Measurements from ENCODE around the gene SERTAD3.
A peak's percentile ranks its signal among the peaks of the same experiment; 100 is the strongest.
"Not testable (repeated sequence)": the region's sequence is repeated elsewhere in the genome, so short reads cannot be mapped to it uniquely, and the experiment has no call there.

Gene SERTAD3

GRCh38 chr19:40444000-40444824, at the start of gene SERTAD3:
SERTAD3 (minus strand) TSS chr19:40444335; CDS start chr19:40442080, 2,255 bp downstream.
- peak; percentile 69 for DNase-seq

- no peak for DNase-seq
Measured at GRCh38 chr19:40493778-40494177, 49.6 kb upstream of the SERTAD3 start.

- DNase-seq = no peak
Measured at GRCh38 chr19:40492274-40492673, 48.1 kb upstream of the SERTAD3 start.

GRCh38 chr19:40489882-40490230, 45.7 kb upstream of the SERTAD3 start:
- no peak for DNase-seq

GRCh38 chr19:40486017-40486416, 41.9 kb upstream of the SERTAD3 start:
- no peak for DNase-seq

- not testable (repeated sequence) for DNase-seq
Measured at GRCh38 chr19:40475878-40476644, 31.9 kb upstream of the SERTAD3 start.

- DNase-seq = no peak
Measured at GRCh38 chr19:40474737-40475136, 30.6 kb upstream of the SERTAD3 start.

- DNase-seq = no peak
Measured at GRCh38 chr19:40472516-40472915, 28.4 kb upstream of the SERTAD3 start.

GRCh38 chr19:40471111-40471510, 27.0 kb upstream of the SERTAD3 start:
- no peak for DNase-seq

GRCh38 chr19:40469011-40469410, 24.9 kb upstream of the SERTAD3 start:
- no peak for DNase-seq

- DNase-seq = no peak
Measured at GRCh38 chr19:40466985-40467734, 23.0 kb upstream of the SERTAD3 start, which contains the start of gene SPTBN4. SPTBN4 (plus strand) TSS chr19:40467001; CDS start chr19:40472622, 5,621 bp downstream.

GRCh38 chr19:40466219-40466984, 22.3 kb upstream of the SERTAD3 start:
- no peak for DNase-seq

GRCh38 chr19:40465557-40466218, 21.6 kb upstream of the SERTAD3 start, which contains the start of gene BLVRB:
BLVRB (minus strand) TSS chr19:40465745; CDS start chr19:40465688, 57 bp downstream.
- peak; percentile 92 for DNase-seq

- no peak for DNase-seq
Measured at GRCh38 chr19:40465025-40465556, 21.0 kb upstream of the SERTAD3 start.

- DNase-seq = no peak
Measured at GRCh38 chr19:40464059-40465024, 20.2 kb upstream of the SERTAD3 start.

GRCh38 chr19:40463587-40464037, 19.5 kb upstream of the SERTAD3 start:
- DNase-seq = not testable (repeated sequence)

GRCh38 chr19:40461669-40462221, 17.6 kb upstream of the SERTAD3 start:
- no peak for DNase-seq

GRCh38 chr19:40460185-40460584, 16.1 kb upstream of the SERTAD3 start:
- no peak for DNase-seq

- no peak for DNase-seq
Measured at GRCh38 chr19:40458597-40458974, 14.5 kb upstream of the SERTAD3 start.
